ENCODE data around the gene SLC29A1.

SLC29A1 gene

DNA sequence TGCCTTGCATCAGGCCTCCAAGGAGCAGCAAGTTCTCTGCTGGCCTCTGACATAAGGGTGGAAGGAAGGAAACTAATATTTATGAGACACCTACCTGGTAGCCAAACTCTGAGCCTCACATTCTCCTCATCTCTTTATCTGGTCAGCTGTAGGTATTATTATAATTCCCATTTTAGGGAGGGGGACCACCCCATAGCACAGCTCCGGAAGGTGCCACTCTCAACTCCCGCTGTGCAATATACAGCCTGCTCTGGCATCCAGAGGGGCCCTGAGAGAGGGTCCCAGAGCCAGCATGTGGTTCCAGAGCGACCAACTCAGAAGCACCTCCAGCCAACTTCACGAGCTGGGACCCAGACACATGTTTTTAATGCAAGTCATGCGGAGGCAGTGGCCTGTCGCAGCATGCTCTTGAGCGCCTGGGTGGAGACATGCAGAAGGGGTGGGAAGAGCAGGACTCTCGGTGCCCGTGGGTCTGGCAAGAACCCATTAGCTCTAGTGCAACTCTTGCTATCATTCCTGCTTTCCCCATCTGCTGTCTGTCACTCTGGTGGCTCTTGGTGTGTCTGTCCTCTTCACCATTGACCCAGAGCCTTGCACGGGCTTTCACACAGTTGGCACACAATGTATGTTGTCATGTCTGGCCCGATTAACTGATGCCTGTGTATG lies 21.6 kb upstream of the SLC29A1 start:
- no peaks in the 10 kb centered on the region for H3F3A ChIP-seq (ENCODE audit: insufficient read depth)
- no peak overlapping the region for H3K27ac ChIP-seq (ENCODE audit: low read depth, low read length)
- H3K4me2 ChIP-seq (ENCODE audit: low read depth, low read length, poor library complexity, severe bottlenecking), result no peak overlapping the region
- H2AFZ ChIP-seq (ENCODE audit: low read depth, low read length, severe bottlenecking), result no peak overlapping the region
- no peak overlapping the region for H3K4me3 ChIP-seq (ENCODE audit: insufficient read depth, low read length, poor library complexity, severe bottlenecking)
- no peaks in the 10 kb centered on the region for H3K36me3 ChIP-seq (ENCODE audit: low read length)
- no peaks in the 10 kb centered on the region for H3K9me2 ChIP-seq (replicated peaks; ENCODE audit: insufficient read depth, low read length)
- no peaks in the 10 kb centered on the region for H3K9me3 ChIP-seq (ENCODE audit: insufficient read depth, low read length)
- no peaks in the 10 kb centered on the region for H3K79me2 ChIP-seq (ENCODE audit: insufficient read depth, low read length)
- no peaks in the 10 kb centered on the region for H4K20me1 ChIP-seq (ENCODE audit: low read depth, low read length)
- H3K27me3 ChIP-seq (ENCODE audit: low read length), result no peaks in the 10 kb centered on the region
- no peak overlapping the region for H3K9ac ChIP-seq (ENCODE audit: low read length)
- TF ChIP-seq EZH2phosphoT487 (conservative IDR thresholded peaks at IDR 0.05; ENCODE audit: low read length), result no peak
- TF ChIP-seq, protein P1, sequence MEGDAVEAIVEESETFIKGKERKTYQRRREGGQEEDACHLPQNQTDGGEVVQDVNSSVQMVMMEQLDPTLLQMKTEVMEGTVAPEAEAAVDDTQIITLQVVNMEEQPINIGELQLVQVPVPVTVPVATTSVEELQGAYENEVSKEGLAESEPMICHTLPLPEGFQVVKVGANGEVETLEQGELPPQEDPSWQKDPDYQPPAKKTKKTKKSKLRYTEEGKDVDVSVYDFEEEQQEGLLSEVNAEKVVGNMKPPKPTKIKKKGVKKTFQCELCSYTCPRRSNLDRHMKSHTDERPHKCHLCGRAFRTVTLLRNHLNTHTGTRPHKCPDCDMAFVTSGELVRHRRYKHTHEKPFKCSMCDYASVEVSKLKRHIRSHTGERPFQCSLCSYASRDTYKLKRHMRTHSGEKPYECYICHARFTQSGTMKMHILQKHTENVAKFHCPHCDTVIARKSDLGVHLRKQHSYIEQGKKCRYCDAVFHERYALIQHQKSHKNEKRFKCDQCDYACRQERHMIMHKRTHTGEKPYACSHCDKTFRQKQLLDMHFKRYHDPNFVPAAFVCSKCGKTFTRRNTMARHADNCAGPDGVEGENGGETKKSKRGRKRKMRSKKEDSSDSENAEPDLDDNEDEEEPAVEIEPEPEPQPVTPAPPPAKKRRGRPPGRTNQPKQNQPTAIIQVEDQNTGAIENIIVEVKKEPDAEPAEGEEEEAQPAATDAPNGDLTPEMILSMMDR (IDR thresholded peaks at IDR 0.05; ENCODE audit: insufficient read depth, low read length, poor library complexity, severe bottlenecking), result no peak

DNA sequence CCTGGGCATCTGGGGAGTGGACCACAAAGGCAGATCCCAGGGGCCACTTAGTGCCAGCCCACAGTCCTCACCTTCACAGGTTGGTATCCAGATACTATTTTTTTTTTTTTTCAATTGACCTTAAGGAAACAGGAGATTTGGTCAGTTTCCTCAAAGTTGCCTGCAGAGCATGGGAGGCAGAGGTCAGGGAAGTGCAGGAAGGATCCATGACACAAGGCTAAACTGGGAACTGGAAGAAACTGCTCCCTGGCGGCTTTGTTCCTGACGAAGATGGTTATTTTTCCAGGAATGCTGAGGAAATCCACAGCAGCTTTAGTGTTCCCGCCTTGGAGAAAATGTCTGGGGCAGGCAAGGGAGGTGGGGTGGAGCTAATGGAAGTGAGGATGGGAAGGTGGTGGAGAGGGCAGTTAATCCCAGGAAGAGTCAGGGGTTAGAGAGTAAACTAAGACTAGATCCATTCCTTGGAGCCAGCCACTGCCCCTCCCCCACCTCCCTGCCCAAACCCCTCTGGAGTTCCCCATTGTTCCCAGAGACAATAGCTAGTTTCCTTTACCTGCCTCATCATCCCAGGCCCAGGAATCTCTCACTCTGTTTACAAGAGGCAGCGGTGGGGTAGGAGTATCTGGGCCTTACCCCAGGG lies 20.9 kb upstream of the SLC29A1 start:
- Histone ChIP-seq H3K9me2 (replicated peaks; ENCODE audit: insufficient read depth, low read length) (no peaks in the 10 kb centered on the region), H3K79me2 (ENCODE audit: insufficient read depth, low read length) (no peaks in the 10 kb centered on the region), H3K4me3 (ENCODE audit: insufficient read depth, low read length, poor library complexity, severe bottlenecking) (no peak overlapping the region), H3K9me3 (ENCODE audit: insufficient read depth, low read length) (no peaks in the 10 kb centered on the region), H3F3A (ENCODE audit: insufficient read depth) (no peaks in the 10 kb centered on the region), H2AFZ (ENCODE audit: low read depth, low read length, severe bottlenecking) (no peak overlapping the region), H3K4me2 (ENCODE audit: low read depth, low read length, poor library complexity, severe bottlenecking) (no peak overlapping the region), H3K27me3 (ENCODE audit: low read length) (no peaks in the 10 kb centered on the region), H3K27ac (ENCODE audit: low read depth, low read length) (no peak overlapping the region), H3K9ac (ENCODE audit: low read length) (no peak overlapping the region), H3K36me3 (ENCODE audit: low read length) (no peaks in the 10 kb centered on the region), H4K20me1 (ENCODE audit: low read depth, low read length) (no peaks in the 10 kb centered on the region)
- TF ChIP-seq EZH2phosphoT487 (conservative IDR thresholded peaks at IDR 0.05; ENCODE audit: low read length), result no peak
- TF ChIP-seq, protein P1 (IDR thresholded peaks at IDR 0.05; ENCODE audit: insufficient read depth, low read length, poor library complexity, severe bottlenecking), result no peak

DNA sequence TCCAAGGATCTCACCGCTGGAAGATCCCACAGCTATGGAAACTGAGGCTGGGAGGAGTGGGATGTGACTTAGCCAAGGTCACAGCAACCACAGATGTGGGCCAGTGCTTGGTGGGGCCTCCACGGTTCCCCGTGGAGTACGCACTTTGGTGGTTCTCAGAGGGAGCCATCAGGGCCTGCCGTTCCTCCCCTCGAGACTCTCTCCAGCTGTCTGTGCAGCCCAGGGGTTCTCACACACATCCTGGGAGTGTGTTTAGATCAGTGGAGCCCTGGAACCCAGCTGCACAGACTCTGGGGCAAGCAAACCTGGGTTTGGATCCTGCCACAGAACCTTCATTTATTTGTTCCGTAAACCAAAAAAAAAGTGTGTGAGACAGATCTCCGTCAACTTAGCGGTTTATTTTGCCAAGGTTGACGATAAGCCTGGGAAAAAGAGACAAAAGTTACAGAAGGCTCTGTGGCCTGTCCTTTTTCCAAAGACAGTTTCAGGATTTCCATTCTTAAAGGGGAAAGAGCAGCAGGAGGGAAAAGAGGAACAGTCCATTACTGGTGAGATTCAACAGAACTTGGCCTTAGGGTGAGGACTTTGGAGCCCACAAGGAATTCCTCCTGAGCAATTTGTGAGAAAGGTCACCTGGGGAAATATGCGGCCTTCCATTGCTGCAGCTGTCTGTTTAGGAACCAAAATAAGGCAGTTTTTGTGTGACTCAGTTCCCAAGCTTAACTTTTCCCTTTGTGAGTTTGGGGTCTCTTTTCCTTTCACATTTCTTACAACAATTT lies 20.2 kb upstream of the SLC29A1 start:
- Histone ChIP-seq H3K36me3 (ENCODE audit: low read length) (no peaks in the 10 kb centered on the region), H4K20me1 (ENCODE audit: low read depth, low read length) (no peaks in the 10 kb centered on the region), H2AFZ (ENCODE audit: low read depth, low read length, severe bottlenecking) (no peak overlapping the region), H3K9me3 (ENCODE audit: insufficient read depth, low read length) (no peaks in the 10 kb centered on the region), H3K4me3 (ENCODE audit: insufficient read depth, low read length, poor library complexity, severe bottlenecking) (no peak overlapping the region), H3K4me2 (ENCODE audit: low read depth, low read length, poor library complexity, severe bottlenecking) (no peak overlapping the region), H3K79me2 (ENCODE audit: insufficient read depth, low read length) (no peaks in the 10 kb centered on the region), H3K9me2 (replicated peaks; ENCODE audit: insufficient read depth, low read length) (no peaks in the 10 kb centered on the region), H3K9ac (ENCODE audit: low read length) (no peak overlapping the region), H3K27ac (ENCODE audit: low read depth, low read length) (no peak overlapping the region), H3F3A (ENCODE audit: insufficient read depth) (no peaks in the 10 kb centered on the region), H3K27me3 (ENCODE audit: low read length) (no peaks in the 10 kb centered on the region)
- TF ChIP-seq, protein P1 (IDR thresholded peaks at IDR 0.05; ENCODE audit: insufficient read depth, low read length, poor library complexity, severe bottlenecking), result no peak
- TF ChIP-seq EZH2phosphoT487 (conservative IDR thresholded peaks at IDR 0.05; ENCODE audit: low read length), result no peak
